Head of caudate nucleus (tissue), 42 donors: ENCODE measurements around the gene UXS1.

Experiments used
- DNase-seq, 42 donors: peaks; one replicate each; pipeline versions ENCODE4 v3.0.0 to v3.0.0-alpha.2; 2020 to 2021; ENCODE audit warnings: mixed read lengths in 7 of 42
- intact Hi-C: fragments of 100-400 bp; cut with DNase I; formaldehyde crosslinking; loops from one replicate; pipeline ENCODE4 v1.15.0; 2022

UXS1 gene

GRCh38 chr2:106117882-106118684 lies 76.0 kb downstream of the UXS1 start:
- intact Hi-C loops, result no loop called here
- no peak for DNase-seq

- no peak for DNase-seq
- intact Hi-C loops, result no loop called here
Measured at GRCh38 chr2:106117347-106117746, 76.8 kb downstream of the UXS1 start.

- DNase-seq, result no peak
- intact Hi-C loops, result no loop called here
Measured at GRCh38 chr2:106116248-106116647, 77.9 kb downstream of the UXS1 start.

GRCh38 chr2:106115665-106116064 lies 78.4 kb downstream of the UXS1 start:
- DNase-seq, result no peak
- intact Hi-C loops, result no loop called here

- intact Hi-C loops, result no loop called here
- no peak for DNase-seq
Measured at GRCh38 chr2:106115250-106115649, 78.9 kb downstream of the UXS1 start.

GRCh38 chr2:106114166-106114565 lies 79.9 kb downstream of the UXS1 start:
- DNase-seq, result no peak

GRCh38 chr2:106113361-106113966 lies 80.6 kb downstream of the UXS1 start:
- no peak for DNase-seq
- intact Hi-C loops, result no loop called here

More at GRCh38 chr2:106114166-106114565, 79.9 kb downstream of the UXS1 start:
- intact Hi-C loops, result no loop called here

- intact Hi-C loops, result no loop called here
- DNase-seq, result no peak
Measured at GRCh38 chr2:106111882-106112571, 82.1 kb downstream of the UXS1 start.

GRCh38 chr2:106109675-106110424 lies 84.3 kb downstream of the UXS1 start:
- no peak for DNase-seq
- intact Hi-C loops, result loop anchor here (10.0 kb wide), 1 partner anchor 465 kb away; no protein-coding TSS in a partner anchor

GRCh38 chr2:106108791-106109190 lies 85.3 kb downstream of the UXS1 start:
- no peak for DNase-seq
- intact Hi-C loops, result loop anchor here (10.0 kb wide), 1 partner anchor 466 kb away; no protein-coding TSS in a partner anchor

- intact Hi-C loops, result loop anchor here (10.0 kb wide), 1 partner anchor 466 kb away; no protein-coding TSS in a partner anchor
- peak in 25 of 42 donors; percentile 23 to 70 (median 46) for DNase-seq
Measured at GRCh38 chr2:106108351-106108750, 85.8 kb downstream of the UXS1 start.

GRCh38 chr2:106107509-106108131 lies 86.5 kb downstream of the UXS1 start:
- intact Hi-C loops, result loop anchor here (10.0 kb wide), 1 partner anchor 467 kb away; no protein-coding TSS in a partner anchor
- DNase-seq, result no peak

- intact Hi-C loops, result loop anchor here (10.0 kb wide), 1 partner anchor 468 kb away; no protein-coding TSS in a partner anchor
- peak in 1 of 42 donors; percentile 40 for DNase-seq
Measured at GRCh38 chr2:106106622-106107508, 87.2 kb downstream of the UXS1 start.

- intact Hi-C loops, result loop anchor here (10.0 kb wide), 1 partner anchor 469 kb away; no protein-coding TSS in a partner anchor
Measured at GRCh38 chr2:106105151-106105922, 88.8 kb downstream of the UXS1 start.

GRCh38 chr2:106104332-106105062 lies 89.6 kb downstream of the UXS1 start:
- peak in 41 of 42 donors; percentile 15 to 84 (median 63) for DNase-seq
- intact Hi-C loops, result loop anchor here (10.0 kb wide), 1 partner anchor 470 kb away; no protein-coding TSS in a partner anchor

More at GRCh38 chr2:106105151-106105922, 88.8 kb downstream of the UXS1 start:
- DNase-seq, result no peak

- intact Hi-C loops, result loop anchor here (10.0 kb wide), 1 partner anchor 475 kb away; no protein-coding TSS in a partner anchor
- DNase-seq, result no peak
Measured at GRCh38 chr2:106099691-106100090, 94.4 kb downstream of the UXS1 start.
